Measurements from ENCODE around the gene PYGL. TPM values are rescaled to one million over a fixed set of nuclear protein-coding genes. Genes with fewer than 3 reads are reported as not detected.
A peak's percentile ranks its signal among the peaks of the same experiment; 100 is the strongest.
"Not testable (repeated sequence)": the region's sequence is repeated elsewhere in the genome, so short reads cannot be mapped to it uniquely, and the experiment has no call there.

The PYGL gene
- total RNA-seq, 1 donor from 2014 or later, result 27.3 TPM

GRCh38 chr14:50924236-50924635, 20.0 kb downstream of the PYGL start:
- no peak for TF ChIP-seq CTCF (conservative IDR thresholded peaks at IDR 0.05)
- Mint-ChIP-seq H3K36me3 (peaks cover 12% of the 10 kb centered on the region), H3K4me3 (no peak overlapping the region), H3K27me3 (no peaks in the 10 kb centered on the region), H3K9me3 (no peaks in the 10 kb centered on the region), H3K4me1 (ENCODE audit: unreplicated experiment) (peaks cover 17% of the 10 kb centered on the region), H3K27ac (no peak overlapping the region)
- no peak for DNase-seq (ENCODE audit: extremely low spot score, unreplicated experiment)

DNA sequence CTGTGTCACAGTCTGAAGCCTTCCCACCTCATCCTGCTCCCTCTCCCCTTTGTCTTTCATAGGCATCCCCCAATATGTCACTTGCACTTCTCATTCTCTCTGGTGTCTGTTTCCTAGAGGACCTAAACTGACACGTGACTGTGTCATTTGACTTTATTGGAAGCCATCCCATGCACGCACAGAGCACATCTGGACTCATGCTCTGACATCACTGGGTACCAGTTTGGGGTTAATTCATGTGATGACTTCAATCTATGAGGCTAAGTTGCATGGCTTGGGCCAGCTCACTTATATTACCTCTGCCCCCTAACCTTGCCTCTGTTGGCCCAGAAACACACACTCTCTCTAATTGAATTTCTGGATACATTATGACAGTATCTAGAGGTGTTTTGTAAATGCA, 21.5 kb downstream of the PYGL start:
- DNase-seq (ENCODE audit: extremely low spot score, unreplicated experiment), result no peak
- no peaks in the 10 kb centered on the region for H3K9me3 Mint-ChIP-seq
- no peak overlapping the region for H3K4me3 Mint-ChIP-seq
- H3K36me3 Mint-ChIP-seq, result peaks cover 17% of the 10 kb centered on the region
- no peaks in the 10 kb centered on the region for H3K27me3 Mint-ChIP-seq
- TF ChIP-seq CTCF (conservative IDR thresholded peaks at IDR 0.05), result no peak
- peaks cover 17% of the 10 kb centered on the region for H3K4me1 Mint-ChIP-seq (ENCODE audit: unreplicated experiment)
- no peak overlapping the region for H3K27ac Mint-ChIP-seq

GRCh38 chr14:50920482-50921230, 23.6 kb downstream of the PYGL start:
- no peaks in the 10 kb centered on the region for H3K9me3 Mint-ChIP-seq
- no peak overlapping the region for H3K4me3 Mint-ChIP-seq
- peaks cover 17% of the 10 kb centered on the region for H3K4me1 Mint-ChIP-seq (ENCODE audit: unreplicated experiment)
- TF ChIP-seq CTCF (conservative IDR thresholded peaks at IDR 0.05), result no peak
- H3K36me3 Mint-ChIP-seq, result peaks cover 17% of the 10 kb centered on the region
- peak overlapping the region; percentile 44 for H3K27ac Mint-ChIP-seq
- H3K27me3 Mint-ChIP-seq, result no peaks in the 10 kb centered on the region
- DNase-seq (ENCODE audit: extremely low spot score, unreplicated experiment), result no peak

GRCh38 chr14:50919524-50919923, 24.8 kb downstream of the PYGL start:
- not testable (repeated sequence) for H3K27me3 Mint-ChIP-seq; H3K9me3 Mint-ChIP-seq; DNase-seq (ENCODE audit: extremely low spot score, unreplicated experiment); H3K27ac Mint-ChIP-seq; H3K4me3 Mint-ChIP-seq
- Mint-ChIP-seq H3K4me1 (ENCODE audit: unreplicated experiment) (peaks cover 17% of the 10 kb centered on the region), H3K36me3 (peaks cover 13% of the 10 kb centered on the region)

GRCh38 chr14:50917449-50917848, 26.8 kb downstream of the PYGL start:
- TF ChIP-seq CTCF (conservative IDR thresholded peaks at IDR 0.05), result no peak
- Mint-ChIP-seq H3K9me3 (no peaks in the 10 kb centered on the region), H3K27me3 (peaks cover 3% of the 10 kb centered on the region), H3K4me1 (ENCODE audit: unreplicated experiment) (peaks cover 17% of the 10 kb centered on the region), H3K4me3 (no peak overlapping the region), H3K27ac (no peak overlapping the region), H3K36me3 (peaks cover 10% of the 10 kb centered on the region)
- no peak for DNase-seq (ENCODE audit: extremely low spot score, unreplicated experiment)

DNA sequence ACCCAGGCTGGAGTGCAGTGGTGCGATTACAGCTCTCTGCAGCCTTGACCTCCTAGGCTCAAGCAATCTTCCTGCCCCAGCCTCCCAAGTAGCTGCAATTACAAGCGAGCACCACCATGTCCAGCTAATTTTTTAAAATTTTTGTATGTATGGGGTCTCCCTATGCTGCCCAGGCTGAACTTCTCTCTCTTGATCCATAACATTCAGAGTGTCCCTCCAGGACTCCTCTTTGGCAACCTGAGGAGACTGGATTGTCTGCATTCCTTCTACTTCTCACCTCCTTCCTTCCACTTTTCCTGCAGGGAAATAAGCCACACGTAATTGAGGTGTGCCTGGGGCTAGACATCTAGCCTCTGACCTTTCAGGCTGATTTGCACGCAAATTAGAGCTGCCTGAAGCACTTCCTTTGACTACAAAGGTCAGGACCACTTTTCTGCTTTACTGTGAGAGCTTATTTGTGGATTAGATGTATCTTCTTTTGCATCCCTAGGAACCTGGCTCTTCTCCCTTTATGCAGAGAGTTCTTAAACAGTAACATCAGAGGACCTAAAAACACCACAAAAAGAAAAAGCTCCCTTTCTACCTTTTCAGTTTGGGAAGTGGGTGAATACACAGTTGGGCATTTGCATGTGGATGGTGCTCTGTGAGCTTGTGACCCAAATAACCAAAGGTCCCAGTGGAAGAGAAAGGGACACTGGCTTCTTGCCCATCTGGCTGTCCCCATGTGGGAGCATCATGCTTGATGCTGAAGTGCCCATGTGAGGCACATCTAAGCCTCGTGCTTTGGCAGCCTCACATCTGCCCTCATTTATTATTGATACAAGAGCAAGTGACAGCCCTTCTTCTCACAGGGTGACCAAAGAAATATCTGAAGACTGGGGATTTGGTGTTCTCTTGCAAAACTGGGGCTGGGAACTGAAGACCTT, 33.5 kb downstream of the PYGL start:
- Mint-ChIP-seq H3K27me3 (peaks cover 7% of the 10 kb centered on the region), H3K9me3 (peaks cover 8% of the 10 kb centered on the region), H3K36me3 (peaks cover 19% of the 10 kb centered on the region), H3K4me3 (peak overlapping the region; percentile 51), H3K27ac (peak overlapping the region; percentile 44), H3K4me1 (ENCODE audit: unreplicated experiment) (peaks cover 16% of the 10 kb centered on the region)
- no peak for DNase-seq (ENCODE audit: extremely low spot score, unreplicated experiment)
- TF ChIP-seq CTCF (conservative IDR thresholded peaks at IDR 0.05), result no peak
